Measurements from ENCODE around the gene VDR.

DNA sequence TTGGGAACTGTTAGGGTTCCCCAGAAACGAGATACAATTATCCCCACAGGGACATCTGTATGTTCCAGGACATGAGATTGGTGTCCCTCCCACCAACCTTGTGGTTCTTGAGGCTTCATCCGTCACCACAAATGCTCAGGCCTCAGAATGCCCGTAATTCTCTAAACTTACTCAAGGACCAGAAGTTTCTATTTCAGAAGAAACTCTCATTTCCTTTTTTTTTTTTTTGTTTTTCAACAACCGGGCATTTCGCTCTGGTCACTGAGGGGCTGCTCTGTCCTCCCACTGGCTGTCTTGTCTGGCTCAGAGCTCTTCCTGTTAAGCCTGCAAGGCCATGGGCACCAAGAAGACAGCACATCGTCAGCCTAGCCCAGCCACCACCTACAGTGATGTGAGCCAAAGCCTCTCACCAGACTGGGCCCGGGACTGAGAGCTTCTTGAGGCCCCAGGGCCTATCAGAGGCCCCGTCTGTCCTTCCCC is 36.2 kb downstream of the VDR start:
- TF ChIP-seq, protein P1, sequence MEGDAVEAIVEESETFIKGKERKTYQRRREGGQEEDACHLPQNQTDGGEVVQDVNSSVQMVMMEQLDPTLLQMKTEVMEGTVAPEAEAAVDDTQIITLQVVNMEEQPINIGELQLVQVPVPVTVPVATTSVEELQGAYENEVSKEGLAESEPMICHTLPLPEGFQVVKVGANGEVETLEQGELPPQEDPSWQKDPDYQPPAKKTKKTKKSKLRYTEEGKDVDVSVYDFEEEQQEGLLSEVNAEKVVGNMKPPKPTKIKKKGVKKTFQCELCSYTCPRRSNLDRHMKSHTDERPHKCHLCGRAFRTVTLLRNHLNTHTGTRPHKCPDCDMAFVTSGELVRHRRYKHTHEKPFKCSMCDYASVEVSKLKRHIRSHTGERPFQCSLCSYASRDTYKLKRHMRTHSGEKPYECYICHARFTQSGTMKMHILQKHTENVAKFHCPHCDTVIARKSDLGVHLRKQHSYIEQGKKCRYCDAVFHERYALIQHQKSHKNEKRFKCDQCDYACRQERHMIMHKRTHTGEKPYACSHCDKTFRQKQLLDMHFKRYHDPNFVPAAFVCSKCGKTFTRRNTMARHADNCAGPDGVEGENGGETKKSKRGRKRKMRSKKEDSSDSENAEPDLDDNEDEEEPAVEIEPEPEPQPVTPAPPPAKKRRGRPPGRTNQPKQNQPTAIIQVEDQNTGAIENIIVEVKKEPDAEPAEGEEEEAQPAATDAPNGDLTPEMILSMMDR (conservative IDR thresholded peaks at IDR 0.05) = no peak
- TF ChIP-seq ZFX (IDR thresholded peaks at IDR 0.05) = no peak

All from C4-2B (cell line).